Measurements from ENCODE around the gene SPNS2. TPM values are rescaled to one million over a fixed set of nuclear protein-coding genes. Genes with fewer than 3 reads are reported as not detected.

SPNS2 gene
- total and polyA plus RNA-seq, 2 of the 8 experiments (the other 6 are each of a cell fraction or from before 2014, with no cell fraction given): 1.2 to 1.5 TPM

DNA sequence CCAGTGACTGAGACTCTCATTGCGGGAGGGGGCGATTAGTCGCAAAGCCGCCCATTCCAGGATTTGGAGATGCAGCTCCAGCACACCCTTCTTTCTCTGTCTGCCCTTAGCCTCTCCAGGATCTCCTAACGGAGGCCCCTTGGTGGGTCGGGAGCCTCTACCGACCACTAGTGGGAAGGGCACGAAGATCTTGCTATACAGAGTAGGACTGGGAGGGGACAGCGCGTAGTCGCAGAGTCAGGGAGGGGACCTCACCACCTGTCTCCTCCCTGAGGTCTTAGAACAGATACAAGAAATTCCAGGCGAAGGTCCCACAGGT is 85.1 kb downstream of the SPNS2 start:
- Histone ChIP-seq H3K4me1 (replicated peaks in 1 of 4; ENCODE audit: control insufficient read depth in 3 of 4, insufficient read depth in 4 of 4, low read length in 3 of 4) (peaks cover 0 to 18% (median 13%) of the 10 kb centered on the region in 4 experiments; a peak in 6 of 7 replicates), H3K4me2 (ENCODE audit: insufficient read depth in 1 of 2, low read depth in 2 of 2, low read length in 2 of 2) (peak overlapping the region; percentile 75 to 88), H4K91ac (replicated peaks; ENCODE audit: insufficient read length, low read length) (no peak overlapping the region), H3K9ac (replicated peaks in 1 of 4; ENCODE audit: extremely low read depth in 1 of 4, low read depth in 3 of 4, low read length in 3 of 4) (no peak overlapping the region), H2AK5ac (ENCODE audit: low read depth, low read length) (no peak overlapping the region), H2BK20ac (ENCODE audit: low read length) (no peak overlapping the region), H3K79me2 (ENCODE audit: control insufficient read depth in 1 of 2, insufficient read depth in 2 of 2, low read length in 2 of 2) (no peaks in the 10 kb centered on the region), H3K4me3 (ENCODE audit: extremely low read depth in 1 of 4, insufficient read depth in 2 of 4, low read depth in 3 of 4, low read length in 4 of 4) (peak overlapping the region; percentile 45 to 69 (median 58)), H2BK120ac (replicated peaks; ENCODE audit: low read depth, low read length) (no peak overlapping the region), H2BK12ac (ENCODE audit: low read depth, low read length) (no peak overlapping the region), H2BK5ac (ENCODE audit: low read depth, low read length) (no peak overlapping the region), H3K18ac (ENCODE audit: extremely low read depth, low read length) (no peak overlapping the region; the same call in none of the 2 replicates), H4K20me1 (replicated peaks in 1 of 2; ENCODE audit: control insufficient read depth in 1 of 2, insufficient read depth in 2 of 2, low read length in 2 of 2) (peaks cover 0 to 1% of the 10 kb centered on the region in 2 experiments), H3K4ac (replicated peaks; ENCODE audit: insufficient read length, low read depth, low read length) (no peak overlapping the region), H3K23me2 (ENCODE audit: low read depth, low read length) (peaks cover 10% of the 10 kb centered on the region; the same call in 1 of the 2 replicates), H4K8ac (ENCODE audit: extremely low read depth, insufficient read depth, low read length) (0 out of 2 replicates have a peak overlapping the region, but pooled peaks have one; percentile 76), H2BK15ac (ENCODE audit: low read length) (no peak overlapping the region), H3K27me3 (replicated peaks in 1 of 4; ENCODE audit: control insufficient read depth in 3 of 4, extremely low read depth in 1 of 4, insufficient read depth in 3 of 4, low read length in 3 of 4) (peaks cover 8 to 45% (median 38%) of the 10 kb centered on the region in 4 experiments), H3K79me1 (ENCODE audit: low read depth, low read length) (no peaks in the 10 kb centered on the region), H2AFZ (ENCODE audit: low read length) (peak overlapping the region; percentile 2; the same call in 1 of the 2 replicates), H3K9me3 (ENCODE audit: insufficient read depth in 2 of 2, low read depth in 1 of 2, low read length in 1 of 2) (no peaks in the 10 kb centered on the region), H4K5ac (ENCODE audit: insufficient read length, low read depth, low read length) (no peak overlapping the region), H3K56ac (replicated peaks; ENCODE audit: insufficient read length, low read depth, low read length) (no peak overlapping the region), H3K14ac (ENCODE audit: insufficient read length) (no peak overlapping the region), H3K36me3 (ENCODE audit: control insufficient read depth in 2 of 4, insufficient read depth in 4 of 4, low read length in 3 of 4) (no peaks in the 10 kb centered on the region), H3K27ac (ENCODE audit: low read depth, low read length) (no peak overlapping the region), H3K23ac (ENCODE audit: insufficient read length) (no peak overlapping the region)
- WGBS, 2 experiments (ENCODE audit: extremely low coverage in 1 of 2, insufficient coverage in 1 of 2, insufficient read length in 1 of 2, insufficient replicate concordance in 2 of 2, low coverage in 1 of 2, low lambda C conversion rate in 2 of 2, missing lambda C conversion rate in 1 of 2): 19% methylated on average over 12 of the region's 12 CpGs; no CpG with 5 or more reads in 1 of the 2 experiments
- ChIA-PET CTCF (ENCODE audit: partially characterized antibody) (interaction anchor here (0.6 to 8.8 kb wide), 11 partner anchors 10 to 142 kb away, joined by 3 to 114 read pairs (median 4); partner anchors contain the start of gene PELP1), POLR2A (ENCODE audit: partially characterized antibody) (interaction anchor here (1.2 to 2.0 kb wide), 4 partner anchors 10 to 53 kb away, joined by 3 to 7 read pairs (median 4); no protein-coding TSS in a partner anchor)
- no peak for DNase-seq (ENCODE audit: low read depth in 1 of 2, low spot score in 2 of 2)
- TF ChIP-seq RAD21 (IDR thresholded peaks at IDR 0.05 in 1 of 2, conservative IDR thresholded peaks at IDR 0.05 in 1 of 2; ENCODE audit: low read depth in 2 of 2, low read length in 2 of 2): peak in 1 of 2 experiments; percentile 10; a peak in 2 of 4 replicates
- TF ChIP-seq CEBPB (IDR thresholded peaks at IDR 0.05; ENCODE audit: low read depth, low read length): no peak
- TF ChIP-seq, protein P1, sequence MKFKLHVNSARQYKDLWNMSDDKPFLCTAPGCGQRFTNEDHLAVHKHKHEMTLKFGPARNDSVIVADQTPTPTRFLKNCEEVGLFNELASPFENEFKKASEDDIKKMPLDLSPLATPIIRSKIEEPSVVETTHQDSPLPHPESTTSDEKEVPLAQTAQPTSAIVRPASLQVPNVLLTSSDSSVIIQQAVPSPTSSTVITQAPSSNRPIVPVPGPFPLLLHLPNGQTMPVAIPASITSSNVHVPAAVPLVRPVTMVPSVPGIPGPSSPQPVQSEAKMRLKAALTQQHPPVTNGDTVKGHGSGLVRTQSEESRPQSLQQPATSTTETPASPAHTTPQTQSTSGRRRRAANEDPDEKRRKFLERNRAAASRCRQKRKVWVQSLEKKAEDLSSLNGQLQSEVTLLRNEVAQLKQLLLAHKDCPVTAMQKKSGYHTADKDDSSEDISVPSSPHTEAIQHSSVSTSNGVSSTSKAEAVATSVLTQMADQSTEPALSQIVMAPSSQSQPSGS (IDR thresholded peaks at IDR 0.05; ENCODE audit: low read length): no peak
- TF ChIP-seq, protein P2, sequence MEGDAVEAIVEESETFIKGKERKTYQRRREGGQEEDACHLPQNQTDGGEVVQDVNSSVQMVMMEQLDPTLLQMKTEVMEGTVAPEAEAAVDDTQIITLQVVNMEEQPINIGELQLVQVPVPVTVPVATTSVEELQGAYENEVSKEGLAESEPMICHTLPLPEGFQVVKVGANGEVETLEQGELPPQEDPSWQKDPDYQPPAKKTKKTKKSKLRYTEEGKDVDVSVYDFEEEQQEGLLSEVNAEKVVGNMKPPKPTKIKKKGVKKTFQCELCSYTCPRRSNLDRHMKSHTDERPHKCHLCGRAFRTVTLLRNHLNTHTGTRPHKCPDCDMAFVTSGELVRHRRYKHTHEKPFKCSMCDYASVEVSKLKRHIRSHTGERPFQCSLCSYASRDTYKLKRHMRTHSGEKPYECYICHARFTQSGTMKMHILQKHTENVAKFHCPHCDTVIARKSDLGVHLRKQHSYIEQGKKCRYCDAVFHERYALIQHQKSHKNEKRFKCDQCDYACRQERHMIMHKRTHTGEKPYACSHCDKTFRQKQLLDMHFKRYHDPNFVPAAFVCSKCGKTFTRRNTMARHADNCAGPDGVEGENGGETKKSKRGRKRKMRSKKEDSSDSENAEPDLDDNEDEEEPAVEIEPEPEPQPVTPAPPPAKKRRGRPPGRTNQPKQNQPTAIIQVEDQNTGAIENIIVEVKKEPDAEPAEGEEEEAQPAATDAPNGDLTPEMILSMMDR (IDR thresholded peaks at IDR 0.05; ENCODE audit: control extremely low read depth in 1 of 3, insufficient read depth in 1 of 3, low read depth in 1 of 3, low read length in 3 of 3): peak; percentile 38 to 61 (median 48); a peak in 3 of 4 replicates
- FAIRE-seq: no peak
